Upper lobe of right lung (tissue), 1 donor: Measurements from ENCODE around the gene DNMBP. TPM values are rescaled to one million over a fixed set of nuclear protein-coding genes. Genes with fewer than 3 reads are reported as not detected.

Experiments
- ATAC-seq: fragments of 200-7000 bp; cut with Tn5 transposase; one replicate; pipeline ENCODE4 v1.9.1; 2020; ENCODE audit warnings: mild to moderate bottlenecking, moderate library complexity
- DNase-seq: peaks from one replicate; pipeline ENCODE4 v3.0.0-alpha.2; 2020
- H3K27ac ChIP-seq: fragments of 200-600 bp; one replicate; pipeline ENCODE4 v1.8.0; 2022
- H3K27me3 ChIP-seq: fragments of 200-600 bp; one replicate; pipeline ENCODE4 v1.8.0; 2022; ENCODE audit warnings: mild to moderate bottlenecking
- H3K36me3 ChIP-seq: fragments of 200-600 bp; one replicate; pipeline ENCODE4 v1.8.0; 2022
- H3K4me1 ChIP-seq: fragments of 200-600 bp; one replicate; pipeline ENCODE4 v1.8.0; 2022
- H3K4me3 ChIP-seq: fragments of 200-600 bp; one replicate; pipeline ENCODE4 v1.8.0; 2022; ENCODE audit warnings: mild to moderate bottlenecking
- H3K9me3 ChIP-seq: fragments of 200-600 bp; one replicate; pipeline ENCODE4 v1.8.0; 2022
- intact Hi-C: fragments of 100-400 bp; cut with DNase I; formaldehyde crosslinking; loops from one replicate; pipeline ENCODE4 v1.11.0; 2022
- total RNA-seq: library from RNA; stranded (reverse); fragmentation: NEBNext Ultra II Directional; extraction: Animal tissue kit (Norgen Biotek cat#: 25700); gene quantifications from one replicate; pipeline ENCODE4 v1.2.1, GENCODE V29; 2021
- TF ChIP-seq, protein P1 (sequence below): fragments of 200-600 bp; IDR thresholded peaks from one replicate; pipeline ENCODE4 v1.8.0; 2022; ENCODE audit warnings: antibody characterized with exemption
- donor health status: DM: no; HTN: yes; CAD: no; lungs with severe emphysema.

Gene DNMBP
- total RNA-seq, 1 donor from 2014 or later: 12.5 TPM

DNA sequence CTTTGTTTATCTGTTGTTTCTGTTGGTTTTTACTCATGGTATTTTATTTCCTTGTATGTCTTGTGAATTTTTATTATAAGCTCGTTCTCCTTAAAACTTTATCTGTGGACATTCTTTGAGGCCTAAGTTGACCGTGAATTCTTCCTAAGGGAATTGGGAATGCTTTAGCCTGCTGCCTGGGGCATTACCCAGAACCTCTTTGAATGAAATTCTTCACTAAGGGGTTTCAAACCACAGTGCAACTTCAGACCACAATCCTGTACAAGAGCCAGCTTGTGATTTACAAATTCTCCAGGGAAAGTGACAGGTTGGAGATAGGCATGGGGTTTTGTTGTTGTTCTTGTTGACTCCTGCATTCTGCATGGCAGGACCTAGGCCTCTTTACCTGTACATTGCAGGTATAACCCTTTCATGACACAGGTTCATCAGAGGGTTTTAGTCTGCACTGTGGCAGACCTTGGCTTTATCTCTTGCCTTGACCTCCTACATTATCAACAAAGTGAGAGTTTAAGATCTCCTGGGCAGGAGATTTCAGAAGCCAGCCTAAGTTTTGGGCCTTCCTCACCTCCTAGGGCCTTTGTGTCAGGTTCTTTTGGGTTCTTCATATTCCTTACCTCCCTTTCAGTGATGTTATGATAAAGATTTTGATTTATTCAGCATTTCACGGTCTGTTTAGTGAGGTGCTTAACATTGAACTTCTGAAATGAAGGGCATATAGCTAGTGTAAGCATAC lies 157.1 kb downstream of the DNMBP start:
- Histone ChIP-seq H3K27me3 (no peaks in the 10 kb centered on the region), H3K4me3 (no peak overlapping the region), H3K4me1 (no peaks in the 10 kb centered on the region), H3K27ac (no peak overlapping the region), H3K9me3 (no peaks in the 10 kb centered on the region), H3K36me3 (no peaks in the 10 kb centered on the region)
- no peak for DNase-seq
- intact Hi-C loops: no loop called here
- no peak for ATAC-seq
- TF ChIP-seq, protein P1, sequence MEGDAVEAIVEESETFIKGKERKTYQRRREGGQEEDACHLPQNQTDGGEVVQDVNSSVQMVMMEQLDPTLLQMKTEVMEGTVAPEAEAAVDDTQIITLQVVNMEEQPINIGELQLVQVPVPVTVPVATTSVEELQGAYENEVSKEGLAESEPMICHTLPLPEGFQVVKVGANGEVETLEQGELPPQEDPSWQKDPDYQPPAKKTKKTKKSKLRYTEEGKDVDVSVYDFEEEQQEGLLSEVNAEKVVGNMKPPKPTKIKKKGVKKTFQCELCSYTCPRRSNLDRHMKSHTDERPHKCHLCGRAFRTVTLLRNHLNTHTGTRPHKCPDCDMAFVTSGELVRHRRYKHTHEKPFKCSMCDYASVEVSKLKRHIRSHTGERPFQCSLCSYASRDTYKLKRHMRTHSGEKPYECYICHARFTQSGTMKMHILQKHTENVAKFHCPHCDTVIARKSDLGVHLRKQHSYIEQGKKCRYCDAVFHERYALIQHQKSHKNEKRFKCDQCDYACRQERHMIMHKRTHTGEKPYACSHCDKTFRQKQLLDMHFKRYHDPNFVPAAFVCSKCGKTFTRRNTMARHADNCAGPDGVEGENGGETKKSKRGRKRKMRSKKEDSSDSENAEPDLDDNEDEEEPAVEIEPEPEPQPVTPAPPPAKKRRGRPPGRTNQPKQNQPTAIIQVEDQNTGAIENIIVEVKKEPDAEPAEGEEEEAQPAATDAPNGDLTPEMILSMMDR: no peak

DNA sequence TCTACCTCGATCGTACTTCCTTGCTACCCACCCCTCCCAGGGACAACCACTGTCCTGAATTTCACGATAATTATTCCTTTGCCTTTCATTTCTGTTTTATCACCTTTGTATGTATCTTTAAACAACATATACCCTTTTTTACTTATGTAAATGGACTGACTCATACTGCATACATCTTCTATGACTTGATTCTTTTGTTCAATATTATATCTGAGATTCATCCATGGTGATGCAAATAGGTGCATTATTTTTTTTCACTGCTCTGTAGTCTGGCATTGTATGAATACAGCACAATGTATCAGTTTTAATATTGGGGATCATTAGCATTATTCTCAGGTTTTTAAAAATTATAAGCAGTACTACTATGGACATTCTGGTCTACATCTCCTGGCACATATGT lies 157.9 kb downstream of the DNMBP start:
- intact Hi-C loops: no loop called here
- Histone ChIP-seq H3K4me1 (no peaks in the 10 kb centered on the region), H3K27me3 (no peaks in the 10 kb centered on the region), H3K36me3 (no peaks in the 10 kb centered on the region), H3K9me3 (no peaks in the 10 kb centered on the region), H3K4me3 (no peak overlapping the region), H3K27ac (no peak overlapping the region)
- ATAC-seq: no peak
- TF ChIP-seq, protein P1: no peak
- DNase-seq: no peak

DNA sequence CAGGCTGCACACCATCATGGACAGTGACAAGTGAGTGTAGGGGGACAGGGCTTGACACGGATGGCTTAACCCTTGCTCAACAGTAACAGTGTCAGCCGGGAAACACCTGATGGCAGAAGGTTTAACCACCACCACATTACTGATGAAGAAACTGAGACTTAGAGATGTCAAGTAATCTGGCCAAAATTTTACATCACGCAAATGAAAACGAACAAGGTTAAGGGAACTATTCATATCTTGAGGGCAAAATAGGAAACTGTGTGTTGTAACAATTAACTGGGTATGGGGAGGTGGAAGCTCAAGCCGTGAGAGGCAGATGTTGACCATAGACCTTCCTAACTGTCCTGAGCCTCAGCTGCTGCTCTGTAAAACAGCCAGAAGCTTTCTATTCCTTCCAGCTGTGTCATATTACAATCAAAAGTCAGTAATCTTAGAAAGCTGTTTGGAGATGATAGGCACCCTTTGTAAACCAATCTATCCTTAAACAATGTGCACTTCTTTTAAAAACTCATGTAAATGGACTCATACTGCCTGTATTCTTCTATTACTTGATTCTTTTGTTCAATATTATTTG lies 158.9 kb downstream of the DNMBP start:
- Histone ChIP-seq H3K36me3 (no peaks in the 10 kb centered on the region), H3K27me3 (no peaks in the 10 kb centered on the region), H3K4me1 (peaks cover 8% of the 10 kb centered on the region), H3K9me3 (no peaks in the 10 kb centered on the region), H3K4me3 (no peak overlapping the region), H3K27ac (no peak overlapping the region)
- TF ChIP-seq, protein P1: no peak
- DNase-seq (no peak), ATAC-seq (no peak)
- intact Hi-C loops: no loop called here

DNA sequence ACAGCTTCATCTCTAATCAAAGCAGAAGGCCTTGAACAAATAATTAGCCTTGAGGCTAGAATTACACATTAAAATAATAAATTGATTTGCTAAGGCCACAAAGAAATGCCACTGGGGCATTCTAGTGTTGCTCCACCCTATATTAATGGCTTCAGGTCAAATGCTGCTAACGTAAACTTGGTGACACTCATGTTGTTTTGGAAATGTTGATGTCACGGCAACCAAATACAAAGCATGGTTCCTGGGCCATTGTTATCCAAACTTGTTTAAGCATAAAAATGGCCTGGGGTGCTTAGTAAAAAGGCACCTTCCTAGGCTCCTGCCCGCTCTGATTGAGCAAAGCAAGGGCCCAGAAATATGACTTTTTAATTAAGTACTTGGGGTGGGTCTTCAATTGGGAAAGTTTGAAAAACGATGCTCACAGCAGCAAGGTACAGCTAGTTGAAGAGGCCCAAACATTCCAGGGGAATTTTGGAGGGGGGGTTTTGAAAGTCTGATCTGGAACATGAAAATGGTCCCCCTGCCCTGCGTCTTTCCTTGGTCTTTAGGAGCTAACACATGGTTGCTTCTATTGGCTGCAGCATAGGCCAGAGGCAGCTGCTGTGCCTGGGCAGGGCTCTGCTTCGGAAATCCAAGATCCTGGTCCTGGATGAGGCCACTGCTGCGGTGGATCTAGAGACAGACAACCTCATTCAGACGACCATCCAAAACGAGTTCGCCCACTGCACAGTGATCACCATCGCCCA lies 159.6 kb downstream of the DNMBP start:
- intact Hi-C loops: no loop called here
- Histone ChIP-seq H3K27me3 (no peaks in the 10 kb centered on the region), H3K9me3 (no peaks in the 10 kb centered on the region), H3K4me1 (peaks cover 8% of the 10 kb centered on the region), H3K36me3 (no peaks in the 10 kb centered on the region), H3K27ac (no peak overlapping the region), H3K4me3 (no peak overlapping the region)
- no peak for DNase-seq
- ATAC-seq: no peak
- TF ChIP-seq, protein P1: no peak

DNA sequence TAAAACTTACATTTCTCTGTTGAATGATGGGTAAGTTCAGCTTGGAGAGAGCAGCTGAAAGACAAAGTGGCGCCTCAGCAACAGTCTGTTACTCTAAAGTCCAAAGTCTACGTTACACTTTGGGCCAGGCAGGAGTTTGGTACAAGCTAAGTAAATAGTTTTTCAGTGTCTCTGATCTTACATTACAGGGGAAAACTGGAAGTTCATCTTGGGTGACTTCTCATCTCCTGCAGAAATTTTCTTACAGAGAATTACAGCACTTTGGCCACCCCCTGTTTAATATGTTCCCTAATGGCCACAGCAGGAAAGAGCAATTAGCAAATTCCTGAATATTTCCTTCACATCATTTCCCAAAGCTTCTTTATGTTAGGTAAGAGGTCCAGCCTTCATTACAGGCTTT lies 160.2 kb downstream of the DNMBP start:
- TF ChIP-seq, protein P1: no peak
- peaks cover 8% of the 10 kb centered on the region for H3K4me1 ChIP-seq
- no peak for DNase-seq
- no peak overlapping the region for H3K4me3 ChIP-seq
- intact Hi-C loops: loop anchor here (5.0 kb wide), 1 partner anchor 198 kb away; no protein-coding TSS in a partner anchor
- H3K27ac ChIP-seq: no peak overlapping the region
- no peaks in the 10 kb centered on the region for H3K9me3 ChIP-seq
- H3K36me3 ChIP-seq: no peaks in the 10 kb centered on the region
- no peak for ATAC-seq
- H3K27me3 ChIP-seq: no peaks in the 10 kb centered on the region
